SJSA1 (cell line): ENCODE data around the gene ANKS1B. TPM values are rescaled to one million over a fixed set of nuclear protein-coding genes. Genes with fewer than 3 reads are reported as not detected.

Experiments used
- DNase-seq, 2 experiments: peaks; one replicate each; pipeline ENCODE4 v3.0.0-alpha.2; 2015 to 2020; ENCODE audit warnings: low spot score in 2 of 2, low read depth in 1 of 2
- H3K27ac ChIP-seq: fragments of 250-450 bp; sonication (Bioruptor Pico); 2 replicates; pipeline ENCODE4 v1.5.1; 2020; ENCODE audit warnings: mild to moderate bottlenecking, moderate library complexity
- H3K27me3 ChIP-seq: fragments of 250-450 bp; sonication (Bioruptor Pico); replicated peaks from 2 replicates; pipeline ENCODE4 v1.5.1; 2020; ENCODE audit warnings: mild to moderate bottlenecking, moderate library complexity
- H3K36me3 ChIP-seq: fragments of 250-450 bp; sonication (Bioruptor Pico); 2 replicates; pipeline ENCODE4 v1.5.1; 2020; ENCODE audit warnings: mild to moderate bottlenecking
- H3K4me1 ChIP-seq: fragments of 250-450 bp; sonication (Bioruptor Pico); replicated peaks from 2 replicates; pipeline ENCODE4 v1.6.1; 2021; ENCODE audit warnings: mild to moderate bottlenecking
- H3K4me3 ChIP-seq: fragments of 250-450 bp; sonication (Bioruptor Pico); 2 replicates; pipeline ENCODE4 v1.5.1; 2020; ENCODE audit warnings: mild to moderate bottlenecking
- H3K9me3 ChIP-seq: fragments of 250-450 bp; sonication (Bioruptor Pico); replicated peaks from 2 replicates; pipeline ENCODE4 v1.5.1; 2020; ENCODE audit warnings: mild to moderate bottlenecking
- total RNA-seq: library from RNA; depleted of rRNA; stranded (reverse); fragments of >200 nt; shearing (Covaris generic); gene quantifications from 2 replicates; pipeline ENCODE4 v1.2.3, GENCODE V29; 2014

The ANKS1B gene
- total RNA-seq, 1 experiment from 2014 or later, result not detected

- no peaks in the 10 kb centered on the region for H3K27me3 ChIP-seq
- H3K4me1 ChIP-seq, result no peaks in the 10 kb centered on the region
- H3K36me3 ChIP-seq, result no peaks in the 10 kb centered on the region
- H3K9me3 ChIP-seq, result no peaks in the 10 kb centered on the region
- no peak for DNase-seq
- H3K4me3 ChIP-seq, result no peak overlapping the region
- H3K27ac ChIP-seq, result no peak overlapping the region
Measured at GRCh38 chr12:99505805-99506204, 478.9 kb downstream of the ANKS1B start.

GRCh38 chr12:99498756-99499155 is 486.0 kb downstream of the ANKS1B start:
- H3K36me3 ChIP-seq, result no peaks in the 10 kb centered on the region
- peaks cover 16% of the 10 kb centered on the region for H3K4me1 ChIP-seq
- DNase-seq, result peak in 1 of 2 experiments; percentile 19
- no peak overlapping the region for H3K4me3 ChIP-seq
- H3K9me3 ChIP-seq, result no peaks in the 10 kb centered on the region
- H3K27ac ChIP-seq, result no peak overlapping the region
- H3K27me3 ChIP-seq, result no peaks in the 10 kb centered on the region

GRCh38 chr12:99495799-99496198 is 488.9 kb downstream of the ANKS1B start:
- H3K27me3 ChIP-seq, result no peaks in the 10 kb centered on the region
- no peak overlapping the region for H3K4me3 ChIP-seq
- DNase-seq, result no peak

GRCh38 chr12:99493197-99493596 is 491.5 kb downstream of the ANKS1B start:
- H3K9me3 ChIP-seq, result no peaks in the 10 kb centered on the region
- no peak for DNase-seq
- no peak overlapping the region for H3K4me3 ChIP-seq
- peaks cover 1% of the 10 kb centered on the region for H3K4me1 ChIP-seq
- no peaks in the 10 kb centered on the region for H3K36me3 ChIP-seq
- H3K27ac ChIP-seq, result no peak overlapping the region
- H3K27me3 ChIP-seq, result no peaks in the 10 kb centered on the region

More at GRCh38 chr12:99495799-99496198, 488.9 kb downstream of the ANKS1B start:
- peaks cover 16% of the 10 kb centered on the region for H3K4me1 ChIP-seq
- no peaks in the 10 kb centered on the region for H3K36me3 ChIP-seq
- H3K27ac ChIP-seq, result no peak overlapping the region
- no peaks in the 10 kb centered on the region for H3K9me3 ChIP-seq

GRCh38 chr12:99486277-99486676 is 498.5 kb downstream of the ANKS1B start:
- Histone ChIP-seq H3K27me3 (no peaks in the 10 kb centered on the region), H3K4me3 (no peak overlapping the region), H3K4me1 (no peaks in the 10 kb centered on the region), H3K36me3 (no peaks in the 10 kb centered on the region), H3K9me3 (no peaks in the 10 kb centered on the region), H3K27ac (no peak overlapping the region)
- no peak for DNase-seq

GRCh38 chr12:99479149-99479548 is 505.6 kb downstream of the ANKS1B start:
- Histone ChIP-seq H3K9me3 (no peaks in the 10 kb centered on the region), H3K36me3 (no peaks in the 10 kb centered on the region), H3K27me3 (peaks cover 3% of the 10 kb centered on the region; the same call in 1 of the 2 replicates), H3K4me1 (no peaks in the 10 kb centered on the region), H3K27ac (no peak overlapping the region), H3K4me3 (no peak overlapping the region)
- DNase-seq, result no peak

- H3K36me3 ChIP-seq, result no peaks in the 10 kb centered on the region
- DNase-seq, result no peak
- no peak overlapping the region for H3K27ac ChIP-seq
- H3K4me3 ChIP-seq, result no peak overlapping the region
- no peaks in the 10 kb centered on the region for H3K4me1 ChIP-seq
- no peaks in the 10 kb centered on the region for H3K9me3 ChIP-seq
- H3K27me3 ChIP-seq, result peaks cover 3% of the 10 kb centered on the region; the same call in 1 of the 2 replicates
Measured at GRCh38 chr12:99476956-99477355, 507.8 kb downstream of the ANKS1B start.

- peak; percentile 55 to 69 for DNase-seq
- H3K36me3 ChIP-seq, result no peaks in the 10 kb centered on the region
- peaks cover 27% of the 10 kb centered on the region for H3K4me1 ChIP-seq
- H3K9me3 ChIP-seq, result no peaks in the 10 kb centered on the region
- no peak overlapping the region for H3K27ac ChIP-seq
- no peak overlapping the region for H3K4me3 ChIP-seq
- no peaks in the 10 kb centered on the region for H3K27me3 ChIP-seq
Measured at GRCh38 chr12:99455350-99456035, 529.2 kb downstream of the ANKS1B start.

GRCh38 chr12:99454539-99455172 is 530.1 kb downstream of the ANKS1B start:
- DNase-seq, result no peak
- Histone ChIP-seq H3K4me3 (no peak overlapping the region), H3K27ac (no peak overlapping the region), H3K9me3 (no peaks in the 10 kb centered on the region), H3K4me1 (peaks cover 27% of the 10 kb centered on the region), H3K27me3 (no peaks in the 10 kb centered on the region), H3K36me3 (no peaks in the 10 kb centered on the region)

GRCh38 chr12:99453836-99454538 is 530.7 kb downstream of the ANKS1B start:
- Histone ChIP-seq H3K4me3 (no peak overlapping the region), H3K9me3 (no peaks in the 10 kb centered on the region), H3K27ac (no peak overlapping the region), H3K4me1 (peaks cover 27% of the 10 kb centered on the region), H3K36me3 (no peaks in the 10 kb centered on the region), H3K27me3 (no peaks in the 10 kb centered on the region)
- DNase-seq, result no peak

GRCh38 chr12:99450036-99450630 is 534.6 kb downstream of the ANKS1B start:
- peaks cover 18% of the 10 kb centered on the region for H3K4me1 ChIP-seq
- no peaks in the 10 kb centered on the region for H3K36me3 ChIP-seq
- H3K9me3 ChIP-seq, result no peaks in the 10 kb centered on the region
- no peak for DNase-seq
- H3K27ac ChIP-seq, result no peak overlapping the region
- H3K4me3 ChIP-seq, result no peak overlapping the region
- H3K27me3 ChIP-seq, result no peaks in the 10 kb centered on the region

GRCh38 chr12:99444859-99445316 is 539.8 kb downstream of the ANKS1B start:
- Histone ChIP-seq H3K27ac (no peak overlapping the region), H3K4me1 (no peaks in the 10 kb centered on the region), H3K36me3 (no peaks in the 10 kb centered on the region), H3K4me3 (no peak overlapping the region), H3K9me3 (no peaks in the 10 kb centered on the region), H3K27me3 (no peaks in the 10 kb centered on the region)
- peak in 1 of 2 experiments; percentile 16 for DNase-seq

GRCh38 chr12:99442758-99443157 is 542.0 kb downstream of the ANKS1B start:
- Histone ChIP-seq H3K4me1 (no peaks in the 10 kb centered on the region), H3K27ac (no peak overlapping the region), H3K9me3 (no peaks in the 10 kb centered on the region), H3K27me3 (no peaks in the 10 kb centered on the region), H3K4me3 (no peak overlapping the region), H3K36me3 (no peaks in the 10 kb centered on the region)
- DNase-seq, result no peak

- no peak for DNase-seq
- no peak overlapping the region for H3K4me3 ChIP-seq
- no peaks in the 10 kb centered on the region for H3K9me3 ChIP-seq
- H3K36me3 ChIP-seq, result no peaks in the 10 kb centered on the region
- H3K27ac ChIP-seq, result no peak overlapping the region
- H3K4me1 ChIP-seq, result no peaks in the 10 kb centered on the region
- H3K27me3 ChIP-seq, result no peaks in the 10 kb centered on the region
Measured at GRCh38 chr12:99439399-99439798, 545.3 kb downstream of the ANKS1B start.
